Fibroblast of villous mesenchyme (primary cell): ENCODE data around the gene KDM6A. TPM values are rescaled to one million over a fixed set of nuclear protein-coding genes. Genes with fewer than 3 reads are reported as not detected.

ENCODE experiments used
- DNase-seq: peaks from one replicate; pipeline ENCODE4 v3.0.0-alpha.2; 2010; ENCODE audit warnings: low read depth
- H3K4me3 ChIP-seq: 2 replicates; pipeline ENCODE4 v1.5.1; 2011; ENCODE audit warnings: low read depth, mild to moderate bottlenecking, low read length
- CTCF ChIP-seq: IDR thresholded peaks from 2 replicates; pipeline ENCODE4 v1.5.1; 2012; ENCODE audit warnings: low read depth, mild to moderate bottlenecking, low read length; ENCODE audit not compliant: insufficient read depth
- total RNA-seq: library from RNA; depleted of rRNA; stranded (reverse); fragments of >200 nt; gene quantifications from 2 replicates; pipeline ENCODE4 v1.2.3, GENCODE V29; 2012

The KDM6A gene
- total RNA-seq, 1 donor, result 27.6 TPM

- TF ChIP-seq CTCF, result no peak
- no peak overlapping the region for H3K4me3 ChIP-seq
- no peak for DNase-seq
These were observed 128.1 kb downstream of the KDM6A start for GRCh38 chrX:45001048-45001447.

GRCh38 chrX:45003085-45003484 lies 130.1 kb downstream of the KDM6A start:
- H3K4me3 ChIP-seq, result no peak overlapping the region
- no peak for DNase-seq
- no peak for TF ChIP-seq CTCF

DNA sequence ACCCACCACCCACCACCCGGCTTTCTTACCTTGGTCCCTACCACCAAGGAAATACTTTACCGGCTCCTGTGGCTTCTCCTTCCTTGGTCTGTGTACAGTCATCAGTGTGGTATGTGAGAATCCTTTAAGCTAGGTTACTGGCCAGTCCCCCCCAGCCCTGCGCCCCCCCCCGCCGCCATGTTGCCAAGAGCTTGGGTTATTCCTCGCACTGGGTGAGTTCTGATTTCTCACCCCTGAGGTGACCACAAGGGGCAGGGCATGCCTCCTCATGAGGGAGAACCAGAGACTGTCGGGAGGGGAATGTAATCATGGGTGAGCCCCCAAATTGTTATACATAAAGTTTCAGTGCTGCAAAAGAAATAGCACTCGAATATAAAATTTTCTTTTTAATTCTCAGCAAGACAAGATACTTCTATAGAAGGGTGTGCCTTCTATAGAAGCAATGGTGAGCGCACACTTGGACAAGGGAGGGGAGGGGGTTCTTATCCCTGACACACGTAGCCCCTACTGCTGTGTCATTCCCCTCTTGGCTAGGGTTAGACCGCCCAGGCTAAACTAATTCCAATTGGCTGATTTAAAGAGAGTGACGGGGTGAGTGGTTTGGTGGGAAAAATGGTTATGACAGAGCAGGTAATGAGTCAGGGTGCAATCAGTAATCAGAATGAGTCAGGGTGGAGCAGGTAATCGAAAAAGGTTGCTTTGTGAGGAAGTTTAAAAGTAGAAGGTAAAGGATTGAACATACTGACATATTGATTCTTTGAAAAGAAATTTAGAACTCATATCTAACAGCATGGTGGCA lies 133.2 kb downstream of the KDM6A start:
- DNase-seq, result no peak
- H3K4me3 ChIP-seq, result no peak overlapping the region
- TF ChIP-seq CTCF, result no peak

GRCh38 chrX:45007598-45007997 lies 134.6 kb downstream of the KDM6A start:
- H3K4me3 ChIP-seq, result no peak overlapping the region
- no peak for DNase-seq
- TF ChIP-seq CTCF, result no peak

GRCh38 chrX:45009371-45010000 lies 136.5 kb downstream of the KDM6A start:
- DNase-seq, result no peak
- no peak overlapping the region for H3K4me3 ChIP-seq
- TF ChIP-seq CTCF, result no peak

DNA sequence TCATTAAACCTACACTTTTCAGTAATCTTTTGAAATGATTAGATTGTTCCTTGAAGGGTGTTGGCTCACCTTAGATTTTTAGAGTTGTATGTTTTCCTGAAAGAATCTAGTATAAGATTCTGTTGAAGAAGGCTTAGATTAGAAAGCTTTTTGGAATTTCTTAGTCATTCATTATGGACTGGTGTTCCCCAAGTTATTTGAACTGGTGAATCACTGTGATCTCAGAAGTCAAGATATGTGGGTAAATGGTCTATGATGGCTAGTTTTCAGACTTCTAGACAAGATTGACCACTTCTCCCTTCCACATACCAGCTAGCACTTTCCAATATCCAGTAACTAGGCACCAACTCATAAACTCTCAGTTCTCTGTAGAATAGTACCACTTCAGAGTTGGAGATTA lies 138.1 kb downstream of the KDM6A start:
- no peak overlapping the region for H3K4me3 ChIP-seq
- no peak for TF ChIP-seq CTCF
- no peak for DNase-seq
